Stimulated activated CD8-positive, alpha-beta memory T cell treated with anti-CD3 and anti-CD28 coated beads, Interleukin-4, amount 100 ng/mL, for 4 hours (primary cell): ENCODE results near the gene C12orf50.
"Not testable (repeated sequence)": the region's sequence is repeated elsewhere in the genome, so short reads cannot be mapped to it uniquely, and the experiment has no call there.

Experiments used
- DNase-seq, 2 donors: peaks; one replicate each; pipeline ENCODE4 v3.0.0-alpha.2; 2020; ENCODE audit warnings: low read depth in 2 of 2, low spot score in 1 of 2

The C12orf50 gene

GRCh38 chr12:87991483-87991882, 37.7 kb downstream of the C12orf50 start:
- DNase-seq, result no peak

DNA sequence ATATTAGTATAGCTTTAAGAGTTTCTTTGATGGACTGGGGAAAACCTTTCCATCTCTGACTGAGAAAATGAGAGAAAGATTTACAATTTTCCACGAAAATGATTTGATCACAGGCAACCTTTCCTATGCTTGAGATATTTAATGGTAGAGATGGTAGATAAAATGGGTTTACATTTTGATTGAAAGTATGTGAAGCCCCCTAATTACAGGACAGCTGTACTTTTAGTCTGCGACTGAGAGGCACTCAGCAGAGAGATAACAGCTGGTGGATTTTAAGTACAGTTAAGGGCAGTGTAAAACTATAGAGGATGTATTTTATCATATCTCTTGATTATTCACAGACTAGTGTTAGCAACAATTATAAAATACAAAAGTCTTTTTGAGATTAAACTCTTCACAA, 40.7 kb downstream of the C12orf50 start:
- DNase-seq, result no peak

GRCh38 chr12:87985069-87985675, 44.0 kb downstream of the C12orf50 start:
- no peak for DNase-seq

GRCh38 chr12:87982208-87982607, 47.0 kb downstream of the C12orf50 start:
- DNase-seq, result no peak

- no peak for DNase-seq
Measured at GRCh38 chr12:87981495-87981894, 47.7 kb downstream of the C12orf50 start.

DNA sequence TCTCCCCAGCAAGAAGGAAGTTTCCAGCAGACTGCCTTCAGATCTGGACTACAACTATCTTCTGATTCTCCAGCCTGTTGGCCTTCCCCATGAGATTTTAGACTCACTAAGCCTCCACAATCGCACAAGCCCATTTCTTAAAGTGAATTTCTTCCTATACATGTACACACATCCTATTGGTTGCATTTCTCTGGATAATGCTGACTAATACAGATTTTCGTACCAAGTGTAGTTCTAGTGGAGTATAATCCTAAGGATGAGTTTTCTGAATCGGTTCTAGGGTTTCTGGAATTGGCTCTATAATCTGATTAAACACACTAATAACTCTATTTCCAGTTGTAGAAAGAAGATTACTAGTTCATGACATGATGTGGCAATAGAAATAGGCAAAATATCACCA, 53.3 kb downstream of the C12orf50 start:
- DNase-seq, result no peak

DNA sequence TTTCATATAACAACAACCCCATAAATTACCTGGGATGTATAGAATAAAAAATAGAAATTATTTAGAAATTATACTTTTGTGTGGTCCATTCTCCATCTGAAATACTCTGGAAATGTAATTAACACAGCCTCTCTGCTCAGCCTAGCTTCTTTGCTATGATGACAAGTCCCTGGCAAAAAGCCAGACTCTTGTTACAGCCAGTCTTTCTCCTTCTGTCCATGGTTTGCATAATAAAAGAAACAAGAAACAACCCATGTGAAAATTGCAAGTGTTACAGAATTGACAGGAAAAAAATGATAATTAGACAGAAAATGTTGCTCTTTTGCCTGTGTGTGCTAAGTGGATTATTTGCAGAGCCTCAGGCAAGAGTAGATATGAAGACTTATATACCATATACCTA, 61.3 kb downstream of the C12orf50 start:
- DNase-seq, result no peak

DNA sequence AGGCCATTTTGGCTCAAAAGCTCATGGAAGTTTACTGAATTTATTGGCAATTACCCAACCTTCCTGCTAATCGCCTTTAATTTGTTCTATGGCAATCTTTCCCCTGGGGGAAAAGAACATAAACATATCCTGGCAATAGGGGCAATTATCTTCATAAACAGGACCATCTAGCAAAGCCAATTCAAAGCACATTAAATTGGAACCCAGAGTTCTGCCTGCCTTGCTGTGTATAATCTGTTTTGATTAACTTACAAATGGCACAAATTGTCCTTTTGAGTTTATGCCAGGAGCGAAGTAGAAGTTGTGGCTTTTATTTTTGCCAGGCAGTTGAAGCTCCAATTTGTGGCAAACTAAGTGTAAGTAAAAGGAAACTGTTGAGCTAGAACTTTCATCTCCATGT, 68.6 kb downstream of the C12orf50 start:
- no peak for DNase-seq

DNA sequence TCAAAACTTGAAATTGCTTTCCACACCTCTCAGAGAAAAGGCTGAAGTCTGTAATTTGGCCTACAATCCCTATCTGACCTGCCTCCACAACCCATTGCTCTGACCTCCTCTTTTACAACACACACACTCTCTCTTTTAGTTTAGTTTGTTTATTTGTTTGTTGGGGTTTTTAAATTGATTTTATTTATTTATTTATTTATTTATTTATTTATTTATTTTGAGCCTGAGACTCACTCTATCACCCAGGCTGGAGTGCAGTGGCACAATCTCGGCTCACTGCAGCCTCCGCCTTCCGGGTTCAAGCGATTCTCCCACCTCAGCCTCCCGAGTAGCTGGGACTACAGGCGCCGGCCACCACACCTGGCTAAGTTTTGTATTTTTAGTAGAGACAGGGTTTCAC, 75.2 kb downstream of the C12orf50 start:
- DNase-seq, result not testable (repeated sequence)

DNA sequence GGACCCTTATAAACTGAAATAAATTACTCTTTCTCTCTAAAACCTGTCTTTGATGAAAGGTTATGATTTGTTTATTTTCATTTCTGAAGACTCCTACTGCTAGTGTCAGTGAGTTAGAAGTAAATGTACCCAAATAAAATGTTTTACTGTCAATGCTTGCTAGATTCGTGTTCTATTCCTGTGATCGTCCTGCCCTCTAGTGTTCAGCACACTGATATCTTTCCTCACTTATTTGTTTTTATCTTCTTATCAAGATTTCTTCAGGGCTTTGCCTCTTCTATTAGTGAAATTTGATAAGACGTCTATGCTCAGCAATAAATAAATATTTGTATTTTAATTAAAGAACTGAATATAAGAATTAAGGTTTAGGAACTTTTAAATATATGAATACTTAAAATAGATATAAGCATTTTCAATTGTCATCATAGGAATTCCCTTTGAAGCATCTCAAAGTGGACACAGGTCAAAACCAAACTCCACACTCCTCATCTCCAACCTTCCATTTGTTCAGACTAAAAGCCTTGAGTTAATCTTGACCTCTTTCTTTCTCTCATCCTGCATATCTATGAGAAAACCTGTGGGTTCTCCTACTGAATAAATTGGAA, 75.8 kb downstream of the C12orf50 start:
- DNase-seq, result no peak

DNA sequence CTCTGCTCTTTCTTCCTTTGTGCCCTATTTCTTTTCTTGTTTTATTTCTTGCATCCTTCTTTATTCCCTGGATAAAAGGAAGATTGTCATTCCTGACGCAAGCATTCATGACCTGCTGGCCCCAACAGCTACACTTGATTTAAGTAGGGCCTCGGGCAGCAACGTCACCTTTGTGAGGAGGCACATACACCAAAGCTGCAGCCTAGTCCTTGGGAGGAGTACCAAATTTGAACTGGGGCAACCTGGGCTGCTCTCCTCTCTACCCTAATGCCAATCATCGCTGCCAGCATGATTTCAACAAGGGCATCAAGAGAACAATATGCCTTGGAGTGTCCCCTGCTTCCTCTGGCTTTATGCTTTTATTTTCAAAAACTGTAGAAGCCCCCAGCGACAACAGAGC, 76.4 kb downstream of the C12orf50 start:
- DNase-seq, result no peak

DNA sequence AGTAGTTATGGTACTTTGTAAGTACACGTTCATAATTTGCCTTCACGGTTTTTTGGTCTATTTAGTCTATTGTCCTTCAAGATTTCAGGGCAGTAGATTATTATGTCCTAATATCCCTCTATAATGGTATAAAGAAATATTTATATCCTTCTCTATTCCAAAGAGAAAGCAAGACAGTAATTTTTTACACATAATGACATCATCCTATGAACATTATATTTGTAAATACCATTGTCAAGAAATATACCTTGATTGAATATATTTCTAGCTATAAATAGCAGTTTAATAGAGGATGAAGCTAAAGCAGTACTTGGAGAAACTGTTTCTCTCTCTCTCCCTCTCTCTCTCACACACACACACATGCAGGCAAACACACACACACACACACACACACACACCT, 77.0 kb downstream of the C12orf50 start:
- no peak for DNase-seq

- DNase-seq, result no peak
Measured at GRCh38 chr12:87943762-87944161, 85.4 kb downstream of the C12orf50 start.

DNA sequence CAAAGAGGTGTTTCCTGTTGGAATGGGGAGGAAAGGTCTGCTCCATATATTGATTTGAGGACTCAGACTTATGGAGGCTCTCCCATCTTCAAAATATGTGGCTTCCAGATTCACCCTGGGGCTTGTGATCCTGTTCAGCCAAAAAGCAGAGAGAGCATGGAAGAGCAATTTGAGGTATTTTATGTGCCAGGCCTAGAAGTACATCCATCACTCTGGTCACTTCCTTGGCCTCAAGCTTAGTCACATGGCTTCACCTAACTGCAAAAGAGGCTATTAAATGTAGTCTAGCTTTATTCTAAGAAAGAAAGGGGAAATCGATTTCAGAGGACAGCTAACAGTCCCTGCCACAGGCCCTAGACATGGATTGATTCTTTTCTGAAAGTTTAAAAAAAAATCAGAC, 86.2 kb downstream of the C12orf50 start:
- DNase-seq, result no peak

DNA sequence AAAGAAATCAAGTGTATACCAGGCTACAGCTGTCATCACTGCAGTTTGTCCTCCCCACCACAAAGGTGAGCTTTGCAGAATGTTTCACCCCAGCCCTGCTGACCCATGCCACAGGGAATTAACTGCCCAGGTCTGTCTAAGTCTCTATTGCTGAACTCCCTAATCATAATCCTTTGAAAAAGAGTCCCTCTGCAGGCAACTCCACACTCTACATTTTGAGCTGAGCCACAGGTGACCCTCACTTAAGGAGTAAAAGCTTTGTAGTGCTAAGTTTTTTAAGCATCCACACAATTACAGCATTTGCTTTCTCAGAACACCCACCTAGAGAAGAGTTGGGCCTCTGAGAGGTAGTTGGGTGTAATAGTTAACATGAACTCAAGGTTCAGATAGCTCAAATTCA, 90.0 kb downstream of the C12orf50 start:
- DNase-seq, result no peak

DNA sequence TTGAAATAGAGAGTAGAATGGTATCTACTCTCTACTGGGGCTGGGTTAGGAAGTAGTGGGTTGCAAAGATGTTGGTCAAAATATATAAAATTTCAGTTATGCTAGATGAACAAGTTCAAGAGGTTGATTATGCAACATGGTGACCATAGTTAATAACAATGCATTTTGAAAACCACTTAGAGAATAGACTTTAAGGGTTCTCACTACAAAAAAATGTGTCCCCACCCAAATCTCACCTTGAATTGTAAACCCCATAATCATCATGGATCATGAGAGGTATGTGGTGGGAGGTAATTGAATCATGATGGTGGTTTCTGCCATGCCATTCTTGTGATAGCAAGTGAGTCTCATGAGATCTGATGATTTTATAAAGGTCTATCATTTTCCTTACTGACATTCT, 94.0 kb downstream of the C12orf50 start:
- no peak for DNase-seq

DNA sequence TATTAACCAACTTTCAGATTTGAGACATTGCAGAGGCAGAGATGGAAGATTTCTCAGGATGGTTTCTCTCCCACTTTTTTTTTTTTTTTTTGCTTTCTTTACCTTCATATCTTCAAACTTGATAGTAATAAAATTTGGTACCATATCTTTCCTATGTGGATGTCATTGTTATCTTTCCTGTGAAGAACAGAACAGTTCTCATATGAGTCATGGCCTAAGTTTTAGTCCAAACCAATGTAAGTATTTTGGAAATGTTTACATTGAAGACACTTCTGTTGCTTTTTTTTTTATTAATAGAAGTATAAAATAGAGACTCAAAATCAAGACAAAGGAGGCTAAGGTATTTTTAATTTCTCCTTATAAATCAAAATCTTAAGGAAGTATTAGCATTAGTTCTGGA, 95.2 kb downstream of the C12orf50 start:
- no peak for DNase-seq

DNA sequence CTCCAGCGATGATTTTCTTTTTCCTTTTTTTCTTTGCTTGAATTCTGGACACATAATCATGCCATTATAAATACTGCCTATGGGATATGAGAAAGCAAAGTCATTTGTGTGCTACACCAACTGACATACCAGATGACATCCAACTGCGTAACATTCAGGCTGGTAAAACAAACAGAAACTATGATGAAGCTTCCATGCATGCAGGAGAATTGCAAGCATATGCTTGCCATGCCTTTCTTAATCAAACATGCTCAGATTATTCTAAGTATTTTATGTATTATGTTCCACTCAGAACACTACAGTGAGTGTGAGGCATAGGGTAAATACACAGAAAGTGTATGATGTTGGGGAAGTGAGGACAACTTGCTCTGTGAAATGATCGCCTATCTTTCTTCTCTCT, 97.4 kb downstream of the C12orf50 start:
- no peak for DNase-seq

GRCh38 chr12:87930627-87931026, 98.6 kb downstream of the C12orf50 start:
- no peak for DNase-seq
